Fibroblast of skin of left quadriceps (primary cell): ENCODE measurements around the gene CROCC2.

Source experiments
- DNase-seq, 2 experiments: peaks; one replicate each; pipeline ENCODE4 v3.0.0-alpha.2; 2013; ENCODE audit warnings: low read depth in 2 of 2

CROCC2 gene

DNA sequence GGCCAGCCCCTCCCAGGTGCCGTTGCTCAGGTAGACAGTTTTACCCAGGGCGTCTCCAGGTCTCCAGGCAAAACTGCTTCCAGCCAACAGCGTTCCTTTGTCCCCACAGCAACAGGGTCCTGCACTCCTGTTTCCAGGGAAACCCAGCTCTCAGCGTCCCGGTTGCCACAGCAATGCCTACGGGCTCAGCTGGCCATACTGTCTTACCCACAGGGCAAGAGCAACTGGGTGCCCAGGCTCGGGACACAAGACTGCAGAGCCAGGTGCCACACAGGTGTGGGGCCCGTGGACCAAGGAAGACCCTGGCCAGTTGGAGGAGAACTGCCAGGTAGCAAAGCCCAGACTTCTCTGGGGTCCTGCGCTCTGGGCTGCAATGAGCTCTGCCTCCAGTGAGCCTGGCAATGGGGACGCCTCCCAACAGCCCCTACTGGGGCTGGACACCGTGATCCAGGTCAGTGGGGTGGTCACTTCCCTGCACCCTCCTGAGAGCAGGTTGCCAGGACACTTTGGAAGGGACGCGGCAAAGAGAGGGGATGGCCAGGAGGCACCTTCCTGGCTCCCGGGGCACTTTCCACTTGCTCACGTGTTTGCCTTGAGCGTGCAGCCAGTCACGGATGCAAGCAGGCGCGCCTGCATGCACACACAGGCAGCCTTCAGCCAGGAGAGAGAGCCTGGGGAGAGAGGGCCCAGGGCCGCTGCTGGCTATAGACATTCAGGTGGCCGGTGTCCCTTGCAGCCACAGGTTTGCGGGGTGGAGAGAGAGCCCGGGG lies at the start of gene CROCC2:
CROCC2 (plus strand) TSS at position 196 of the 770 bp plus-strand sequence; CDS start at position 374, 178 bp downstream.
- no peak for DNase-seq

- DNase-seq, result no peak
These were observed 48.8 kb upstream of the CROCC2 start for GRCh38 chr2:240857039-240858008.

DNA sequence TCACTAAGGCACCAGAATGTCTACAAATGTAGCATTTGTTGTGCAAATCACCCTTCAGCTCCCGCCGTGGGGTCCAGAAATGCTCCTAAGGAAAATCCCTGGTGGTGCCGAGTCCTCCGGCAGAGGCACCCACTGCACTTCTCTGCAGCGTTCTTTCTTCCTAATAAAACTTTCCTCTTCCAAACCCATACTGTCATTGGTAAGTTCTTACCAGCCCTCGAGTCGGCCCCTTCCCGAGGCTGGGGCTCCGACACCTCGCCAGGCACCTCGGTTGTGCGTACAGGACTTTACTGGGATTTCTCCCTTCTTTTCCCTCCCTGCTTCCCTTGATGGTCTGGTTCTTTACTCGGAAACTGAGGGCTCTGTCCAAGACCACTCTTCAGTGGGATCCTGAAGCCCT lies 47.8 kb upstream of the CROCC2 start:
- no peak for DNase-seq

DNA sequence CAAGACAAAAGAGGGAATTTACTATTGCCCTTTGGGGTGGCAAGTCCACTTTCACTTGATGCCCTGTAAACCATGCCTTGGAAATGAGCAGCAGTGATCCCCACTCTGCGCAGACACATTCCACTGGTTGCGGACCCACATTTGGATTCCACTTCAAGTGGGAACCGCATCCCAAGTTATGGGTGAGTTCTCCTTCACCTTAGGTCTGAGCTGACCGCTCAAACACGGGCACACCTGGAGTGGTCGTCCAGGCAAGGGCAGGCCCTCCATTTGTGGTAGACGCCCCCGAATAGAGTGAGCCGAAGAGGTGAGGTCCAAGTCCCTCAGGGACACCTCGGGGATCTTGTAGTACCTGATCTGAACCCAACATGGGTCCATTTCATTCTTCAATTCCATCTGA lies 47.3 kb upstream of the CROCC2 start:
- no peak for DNase-seq

DNA sequence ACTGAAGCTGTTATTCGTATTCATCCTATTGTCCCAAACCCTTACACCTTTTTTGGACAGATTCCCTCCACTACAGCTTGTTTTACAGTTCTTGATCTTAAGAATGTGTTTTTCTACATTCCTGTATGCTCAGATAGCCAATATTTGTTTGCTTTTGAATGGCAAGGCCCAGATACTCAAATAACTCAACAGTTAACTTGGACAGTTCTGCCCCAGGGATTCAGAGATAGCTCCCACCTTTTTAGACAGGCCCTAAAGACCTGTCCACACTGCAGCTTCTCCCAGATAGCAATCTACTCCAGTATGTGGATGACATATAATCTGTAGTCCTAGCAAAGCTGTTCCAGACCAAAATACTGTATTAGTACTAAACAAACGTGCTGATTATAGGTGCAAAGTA lies 44.6 kb upstream of the CROCC2 start:
- DNase-seq, result no peak

DNA sequence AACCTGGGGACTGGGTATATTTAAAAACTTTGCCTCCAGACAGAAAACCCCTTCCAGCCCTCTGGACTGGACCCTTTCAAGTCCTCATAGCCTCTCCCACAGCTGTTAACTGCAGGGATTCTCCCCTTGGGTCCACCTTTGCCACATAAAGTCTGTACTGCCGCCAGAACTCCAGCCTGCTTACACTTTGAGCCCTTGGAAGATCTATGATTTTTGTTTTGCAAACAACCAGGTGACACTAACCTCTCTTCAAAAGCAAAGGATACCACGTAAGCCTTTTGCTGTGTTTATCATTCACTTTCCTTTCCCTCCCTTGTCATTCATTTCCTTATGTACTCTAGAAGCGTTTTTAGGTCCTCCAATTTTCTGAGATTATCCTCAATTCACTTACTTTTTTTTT lies 41.7 kb upstream of the CROCC2 start:
- DNase-seq, result no peak

DNA sequence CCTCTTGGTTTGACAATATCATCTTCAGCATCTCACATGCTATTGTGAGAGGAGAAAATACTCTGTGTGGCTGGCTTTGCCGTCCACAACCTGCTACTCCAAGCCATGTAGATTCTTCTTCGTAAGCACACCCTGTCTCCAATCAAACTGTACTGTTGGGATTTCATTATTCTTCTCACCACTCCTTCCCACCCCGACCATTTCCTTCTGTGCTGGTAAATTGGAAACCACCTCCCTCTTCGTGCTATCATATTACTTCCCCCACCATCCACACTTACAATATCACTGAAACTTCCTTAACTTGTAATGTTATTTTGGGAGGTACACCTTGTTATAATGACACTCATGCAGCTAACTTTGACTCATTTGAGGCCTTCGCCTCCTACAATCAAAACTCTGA lies 40.7 kb upstream of the CROCC2 start:
- DNase-seq, result no peak

GRCh38 chr2:240868286-240869108 lies 37.6 kb upstream of the CROCC2 start, which contains the start of gene AGXT:
Gene AGXT, plus strand, starts transcription at chr2:240868824. Its CDS starts 42 bp downstream, at chr2:240868866.
- DNase-seq, result no peak

- DNase-seq, result no peak
These were observed 36.8 kb upstream of the CROCC2 start for GRCh38 chr2:240869109-240869955.

DNA sequence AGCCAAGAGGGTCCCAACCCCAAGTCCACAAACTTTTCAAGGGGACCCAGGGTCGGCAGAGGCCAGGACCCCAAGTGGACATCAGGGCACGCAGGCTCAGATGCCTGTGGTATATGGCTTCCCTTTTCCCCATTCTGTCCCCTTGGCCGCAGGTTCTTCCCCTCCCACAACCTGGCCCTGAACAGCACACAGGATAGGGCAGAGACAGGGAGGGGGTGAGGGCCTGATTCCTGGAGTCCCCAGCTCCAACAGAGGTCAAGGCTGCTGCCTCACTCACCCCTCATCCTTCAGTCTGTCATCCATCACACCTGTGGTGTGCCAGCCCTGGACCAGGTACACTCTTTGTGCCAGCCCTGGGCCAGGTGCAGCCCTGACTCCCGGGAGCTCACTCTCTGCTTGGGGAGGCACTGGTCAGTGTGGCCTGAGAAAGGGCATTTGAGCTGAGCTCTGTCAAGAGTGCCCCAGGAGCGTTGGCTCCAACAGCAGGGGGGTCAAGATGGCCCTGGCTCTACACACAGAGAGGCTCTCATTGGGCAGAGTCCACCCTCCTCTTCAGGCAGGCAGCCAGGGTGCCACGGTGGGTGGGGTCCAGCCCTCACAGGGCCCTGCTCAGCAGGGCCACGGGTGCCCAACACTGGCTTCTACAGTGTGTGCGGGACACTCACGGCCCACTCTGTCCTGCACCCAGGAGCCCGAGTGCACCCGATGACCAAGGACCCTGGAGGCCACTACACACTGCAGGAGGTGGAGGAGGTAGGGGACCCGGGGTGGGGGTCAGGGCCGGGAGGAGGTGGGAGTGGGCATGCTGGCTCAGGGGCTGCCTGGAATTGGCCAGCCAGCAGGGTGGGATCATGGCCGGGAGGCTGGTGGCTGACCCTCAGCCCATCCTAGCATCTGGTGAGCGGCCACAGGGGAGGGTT lies 35.9 kb upstream of the CROCC2 start:
- DNase-seq, result no peak

- DNase-seq, result no peak
These were observed 34.8 kb upstream of the CROCC2 start for GRCh38 chr2:240871071-240871958.

DNA sequence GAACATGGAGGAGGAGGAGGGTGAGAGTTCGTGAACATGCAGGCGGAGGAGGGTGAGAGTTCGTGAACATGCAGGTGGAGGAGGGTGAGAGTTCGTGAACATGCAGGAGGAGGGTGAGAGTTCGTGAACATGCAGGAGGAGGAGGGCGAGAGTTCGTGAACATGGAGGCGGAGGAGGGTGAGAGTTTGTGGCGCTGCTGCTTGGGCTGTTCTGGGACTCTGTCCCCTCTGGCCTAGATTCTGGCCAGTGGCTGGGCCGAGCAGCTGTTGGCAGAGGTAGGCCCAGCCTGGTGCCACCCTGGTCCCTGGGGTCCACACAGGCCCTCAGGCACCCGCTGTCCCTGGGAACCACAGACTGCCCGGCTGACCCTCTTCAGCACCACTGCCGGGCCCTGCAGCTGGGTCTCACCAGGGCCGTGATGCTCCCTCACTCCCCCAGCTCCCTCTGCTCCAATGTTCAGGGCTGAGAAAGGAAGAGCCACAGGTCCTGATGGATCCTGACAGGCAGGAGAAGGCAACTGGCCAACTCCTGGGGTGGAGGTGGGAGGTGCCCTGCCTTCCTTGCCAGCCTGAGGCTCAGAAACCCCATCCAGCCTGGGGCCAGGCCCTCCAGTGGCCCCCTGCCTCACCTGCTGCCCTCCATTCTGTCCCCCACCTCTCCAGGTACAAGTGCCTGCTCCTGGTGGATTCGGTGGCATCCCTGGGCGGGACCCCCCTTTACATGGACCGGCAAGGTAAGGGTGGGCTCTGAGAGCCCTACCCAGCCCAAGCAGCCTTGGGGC lies 33.6 kb upstream of the CROCC2 start:
- no peak for DNase-seq

DNA sequence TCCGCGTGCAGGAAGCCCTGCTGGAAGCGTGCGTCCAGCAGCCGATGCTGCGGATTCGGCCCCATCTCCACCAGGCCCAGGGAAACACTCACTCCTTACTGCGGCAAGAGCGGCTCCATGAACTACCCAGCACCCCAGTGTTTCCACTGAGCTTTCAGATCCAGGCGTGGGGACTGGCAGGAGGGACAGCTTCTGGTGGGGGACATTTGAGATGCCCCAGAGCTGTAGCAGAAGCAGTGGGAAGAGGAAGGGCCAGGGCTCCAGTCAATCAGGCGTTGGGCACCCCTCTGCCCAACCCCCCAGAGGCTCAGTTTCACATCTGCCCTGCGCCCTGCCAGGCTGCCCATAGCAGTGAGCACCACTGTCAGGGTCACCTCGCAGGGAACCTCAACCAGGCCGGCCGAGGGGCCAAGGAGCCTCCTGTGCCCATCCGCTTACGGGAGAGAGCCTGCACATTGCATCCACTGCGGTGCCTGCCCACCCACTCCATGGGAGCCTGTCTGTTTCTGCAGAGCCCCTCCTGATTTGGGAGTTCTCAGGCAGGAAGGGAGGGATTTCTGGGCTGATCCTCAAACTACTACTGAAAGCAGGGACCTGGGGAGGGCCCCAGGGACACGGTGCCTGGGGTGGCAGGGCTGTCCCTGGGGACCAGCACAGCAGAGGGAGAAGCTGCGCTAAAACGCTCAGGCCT lies 32.9 kb upstream of the CROCC2 start:
- DNase-seq, result no peak

- DNase-seq, result no peak
These were observed 32.1 kb upstream of the CROCC2 start for GRCh38 chr2:240873805-240874714.

DNA sequence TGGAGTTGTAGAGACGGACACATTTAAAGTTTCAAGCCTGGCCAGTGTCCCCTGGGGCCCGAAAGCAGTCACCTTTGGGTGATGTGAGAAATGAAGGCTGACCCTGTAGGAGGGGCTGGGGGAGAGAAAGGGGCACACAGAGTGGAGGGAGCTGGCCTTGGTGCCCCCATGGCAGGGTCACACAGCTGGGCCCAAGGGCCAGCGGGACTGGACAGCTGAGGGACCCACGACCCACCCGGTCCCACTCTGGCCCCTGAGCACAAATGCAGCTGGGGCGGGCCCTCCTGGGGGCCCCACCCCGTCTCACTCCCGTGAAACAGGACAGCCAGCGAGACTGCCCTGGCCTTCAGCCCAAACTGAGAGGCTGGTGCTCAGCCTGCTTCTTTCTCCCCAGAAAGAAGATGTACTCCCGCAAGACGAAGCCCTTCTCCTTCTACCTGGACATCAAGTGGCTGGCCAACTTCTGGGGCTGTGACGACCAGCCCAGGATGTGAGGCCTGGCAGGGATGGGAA lies 31.4 kb upstream of the CROCC2 start:
- no peak for DNase-seq
